ENCODE results near the gene ALK. TPM values are rescaled to one million over a fixed set of nuclear protein-coding genes. Genes with fewer than 3 reads are reported as not detected.

ALK gene
- total RNA-seq, 1 experiment from 2014 or later, result not detected

DNA sequence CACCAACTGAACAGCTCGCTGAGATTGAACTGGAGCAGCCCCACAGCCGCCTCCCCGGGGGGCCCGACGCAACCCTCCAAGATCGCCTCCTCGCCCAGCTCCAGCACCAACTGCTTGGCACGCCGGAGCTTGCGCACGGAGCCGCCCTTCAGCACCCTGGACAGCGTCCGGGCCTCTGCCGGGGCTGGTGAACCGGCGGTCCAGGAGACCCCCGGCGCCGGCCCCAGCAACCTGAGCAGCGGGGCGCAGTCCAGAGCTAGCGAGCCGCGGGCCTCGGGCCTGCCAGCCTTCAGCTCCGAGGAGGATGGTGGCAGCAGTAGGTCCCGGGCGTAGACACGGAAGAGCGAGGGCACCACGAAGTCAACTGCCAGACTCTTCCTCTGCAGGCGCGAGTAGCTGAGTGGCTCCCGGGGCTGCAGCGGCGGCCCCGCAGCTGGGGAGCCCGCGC is 1.2 kb downstream of the ALK start:
- peak; percentile 57 for DNase-seq
- no peak overlapping the region for H3K4me3 ChIP-seq
- no peaks in the 10 kb centered on the region for H3K36me3 ChIP-seq
- no peaks in the 10 kb centered on the region for H3K9me3 ChIP-seq
- peaks cover 18% of the 10 kb centered on the region for H3K27me3 ChIP-seq

DNA sequence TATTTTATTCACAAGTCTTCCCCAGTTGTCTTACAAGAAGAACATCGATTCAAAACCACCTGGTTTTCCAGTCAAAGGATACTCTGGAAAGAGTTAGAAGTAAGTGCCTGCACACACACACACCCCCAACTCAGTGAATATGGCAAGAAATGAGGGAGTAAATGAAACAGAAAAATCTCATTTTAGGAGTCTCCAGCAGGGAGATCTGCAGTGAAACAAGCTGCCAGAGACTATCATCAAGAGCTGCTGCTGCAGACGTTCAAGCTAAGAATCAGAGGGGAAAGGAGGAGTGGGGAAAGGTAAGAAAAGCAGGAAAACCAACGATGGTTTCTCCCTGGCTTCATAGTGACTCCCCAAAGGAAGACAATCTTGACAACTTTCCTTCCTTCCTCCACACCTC is 2.4 kb downstream of the ALK start:
- H3K9me3 ChIP-seq, result no peaks in the 10 kb centered on the region
- DNase-seq, result no peak
- peaks cover 18% of the 10 kb centered on the region for H3K27me3 ChIP-seq
- no peak overlapping the region for H3K4me3 ChIP-seq
- no peaks in the 10 kb centered on the region for H3K36me3 ChIP-seq

DNA sequence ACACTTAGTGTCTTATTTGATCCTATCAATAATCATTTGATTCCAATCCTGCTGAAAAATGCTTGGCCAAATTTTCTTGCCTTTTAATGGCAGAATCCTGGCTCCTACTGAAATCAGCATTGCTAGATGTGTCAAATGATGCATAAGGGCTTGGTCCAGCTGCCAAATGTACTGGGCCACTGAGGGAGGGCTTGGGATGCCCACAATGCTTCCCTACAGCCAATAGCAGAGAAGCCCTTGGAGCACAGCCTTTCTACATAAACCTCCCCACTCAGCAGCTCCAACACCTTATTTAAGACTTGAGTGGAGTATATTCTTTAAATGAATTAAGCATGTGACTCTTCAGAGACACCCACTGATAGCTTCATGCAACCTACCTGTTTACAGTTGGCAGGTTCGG is 3.6 kb downstream of the ALK start:
- Histone ChIP-seq H3K4me3 (no peak overlapping the region), H3K36me3 (no peaks in the 10 kb centered on the region), H3K9me3 (no peaks in the 10 kb centered on the region), H3K27me3 (peaks cover 18% of the 10 kb centered on the region)
- DNase-seq, result no peak

DNA sequence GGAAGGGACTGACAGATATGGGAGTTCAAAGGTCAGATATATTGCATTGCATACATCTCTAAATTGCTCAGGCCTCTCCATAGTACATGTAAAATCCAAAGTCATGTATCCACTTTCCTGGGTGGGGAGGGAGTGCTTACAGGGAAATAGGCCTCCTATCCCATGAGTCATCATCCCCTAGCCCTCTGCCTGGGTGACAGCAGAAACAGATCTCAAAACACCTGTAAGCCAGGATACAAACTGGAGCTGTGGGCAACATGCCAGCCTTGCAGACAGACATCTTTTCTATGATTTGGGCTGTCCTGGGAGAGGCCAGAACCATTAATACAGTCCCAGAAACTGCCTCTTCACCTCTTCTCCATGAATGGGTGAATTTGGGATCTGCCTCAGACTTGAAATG is 4.8 kb downstream of the ALK start:
- Histone ChIP-seq H3K27me3 (peaks cover 16% of the 10 kb centered on the region), H3K36me3 (no peaks in the 10 kb centered on the region), H3K9me3 (no peaks in the 10 kb centered on the region), H3K4me3 (no peak overlapping the region)
- DNase-seq, result no peak

DNA sequence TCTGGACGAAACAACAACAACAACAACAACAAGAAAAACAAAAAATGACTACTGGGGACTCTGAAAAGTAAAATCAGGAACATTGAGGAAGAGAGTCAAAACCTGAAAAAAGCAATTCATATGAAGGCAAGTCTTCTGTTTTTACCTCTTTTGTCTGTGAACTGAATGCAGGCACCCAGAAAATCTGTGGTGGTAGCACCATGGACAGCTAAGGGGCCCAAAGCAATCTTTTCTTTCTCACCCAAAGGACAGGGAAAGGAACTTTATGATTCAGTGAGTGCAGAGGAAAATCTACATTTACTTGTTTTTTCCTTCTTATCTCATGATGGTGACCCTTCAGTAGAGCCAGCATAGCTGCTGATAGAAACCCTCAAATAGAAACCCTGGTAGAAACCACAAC is 10.4 kb downstream of the ALK start:
- no peak for DNase-seq
- Histone ChIP-seq H3K4me3 (no peak overlapping the region), H3K27me3 (peaks cover 8% of the 10 kb centered on the region), H3K36me3 (no peaks in the 10 kb centered on the region), H3K9me3 (no peaks in the 10 kb centered on the region)

DNA sequence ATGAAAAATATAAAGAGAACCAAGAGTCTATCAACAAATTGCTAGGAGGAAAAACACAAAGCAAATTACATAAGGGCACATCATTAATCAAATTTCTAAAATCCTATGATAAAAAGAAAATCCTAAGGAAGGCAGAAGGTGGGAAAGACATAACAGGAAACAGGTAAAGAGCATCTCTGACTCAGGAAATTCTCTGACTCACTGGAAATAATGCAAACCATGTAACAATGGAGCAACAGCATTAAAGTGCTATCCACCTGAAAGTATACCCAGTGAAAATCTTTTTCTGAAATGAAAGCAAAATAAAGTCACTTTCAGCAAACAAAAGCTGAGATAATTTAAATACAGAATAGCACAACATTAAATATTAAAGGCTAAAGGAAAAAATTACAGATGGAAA is 10.9 kb downstream of the ALK start:
- no peak for DNase-seq
- no peaks in the 10 kb centered on the region for H3K9me3 ChIP-seq
- no peaks in the 10 kb centered on the region for H3K36me3 ChIP-seq
- no peak overlapping the region for H3K4me3 ChIP-seq
- peaks cover 9% of the 10 kb centered on the region for H3K27me3 ChIP-seq

DNA sequence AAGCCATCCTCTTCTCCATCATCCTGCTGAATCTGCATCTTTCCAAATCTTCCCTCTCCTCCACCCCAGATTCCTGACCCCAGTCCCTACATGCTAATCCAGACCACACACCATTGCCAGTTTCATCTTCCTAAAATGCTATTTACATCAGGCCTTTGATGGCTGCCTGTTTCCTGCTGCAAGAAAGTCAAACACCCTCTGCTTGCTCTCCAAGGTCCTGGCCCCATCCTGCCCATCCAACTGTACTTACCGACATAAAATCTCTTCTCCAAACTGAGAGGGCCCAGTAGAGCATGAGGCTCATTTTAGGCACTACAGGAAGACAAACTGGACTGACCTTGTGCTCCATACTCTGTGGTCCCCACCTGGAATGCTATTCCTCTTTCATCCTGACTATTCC is 19.0 kb downstream of the ALK start:
- H3K27me3 ChIP-seq, result peaks cover 11% of the 10 kb centered on the region; the same call in 1 of the 2 replicates
- H3K4me3 ChIP-seq, result no peak overlapping the region
- no peaks in the 10 kb centered on the region for H3K36me3 ChIP-seq
- no peak for DNase-seq
- no peaks in the 10 kb centered on the region for H3K9me3 ChIP-seq

DNA sequence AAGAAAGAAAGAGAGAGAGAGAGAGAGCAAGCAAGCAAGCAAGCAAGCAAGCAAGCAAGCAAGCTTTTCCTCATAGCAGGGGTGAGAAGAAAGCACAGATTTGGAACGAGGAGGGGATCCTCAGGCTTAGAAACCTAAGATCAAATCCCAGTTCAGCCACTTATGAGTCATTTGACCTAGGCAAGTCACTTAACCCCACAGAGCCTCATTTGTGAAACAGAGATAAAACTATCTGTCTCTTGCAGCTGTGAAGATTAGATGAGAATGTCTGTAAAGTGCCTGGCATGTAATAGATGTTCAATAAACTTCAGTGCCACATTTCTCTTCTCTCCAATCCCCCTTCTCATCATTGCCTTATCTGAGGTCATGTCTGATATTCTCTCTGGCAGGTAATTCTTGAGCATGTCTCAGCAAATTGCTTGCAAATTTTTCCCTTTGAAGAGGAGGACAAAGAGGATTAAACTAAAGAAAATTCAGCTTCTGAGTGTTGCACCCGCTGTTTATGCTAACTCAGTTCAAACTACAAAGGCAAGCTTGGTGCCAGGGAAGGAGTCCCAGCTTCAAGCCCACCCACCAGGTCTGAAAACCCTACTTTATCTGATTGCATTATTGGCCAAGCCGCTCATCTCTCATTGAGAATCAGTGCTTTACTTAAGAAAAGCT is 20.3 kb downstream of the ALK start:
- DNase-seq, result no peak
- H3K4me3 ChIP-seq, result no peak overlapping the region
- no peaks in the 10 kb centered on the region for H3K9me3 ChIP-seq
- no peaks in the 10 kb centered on the region for H3K36me3 ChIP-seq
- peaks cover 4% of the 10 kb centered on the region; the same call in 1 of the 2 replicates for H3K27me3 ChIP-seq

DNA sequence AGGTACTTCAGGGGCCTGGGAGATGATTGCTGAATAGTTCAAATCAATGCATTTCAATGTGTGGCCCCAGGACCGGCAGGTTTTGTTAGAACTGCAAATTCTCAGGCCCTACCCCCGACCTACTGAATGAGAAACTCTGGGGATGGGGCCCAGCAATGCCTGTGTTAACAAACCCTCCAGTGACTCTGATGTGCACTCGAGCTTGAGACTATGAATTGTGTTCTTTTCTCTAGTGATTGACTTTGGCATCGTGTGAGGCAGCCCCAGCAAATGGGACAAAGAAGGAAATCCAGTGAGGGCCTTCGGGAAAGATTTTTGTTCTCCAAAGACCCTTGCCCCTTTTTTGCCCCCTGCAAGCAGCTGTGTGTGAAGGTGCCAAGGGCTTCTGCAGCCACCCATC is 22.4 kb downstream of the ALK start:
- Histone ChIP-seq H3K27me3 (no peaks in the 10 kb centered on the region), H3K4me3 (no peak overlapping the region), H3K36me3 (no peaks in the 10 kb centered on the region), H3K9me3 (no peaks in the 10 kb centered on the region)
- DNase-seq, result no peak

DNA sequence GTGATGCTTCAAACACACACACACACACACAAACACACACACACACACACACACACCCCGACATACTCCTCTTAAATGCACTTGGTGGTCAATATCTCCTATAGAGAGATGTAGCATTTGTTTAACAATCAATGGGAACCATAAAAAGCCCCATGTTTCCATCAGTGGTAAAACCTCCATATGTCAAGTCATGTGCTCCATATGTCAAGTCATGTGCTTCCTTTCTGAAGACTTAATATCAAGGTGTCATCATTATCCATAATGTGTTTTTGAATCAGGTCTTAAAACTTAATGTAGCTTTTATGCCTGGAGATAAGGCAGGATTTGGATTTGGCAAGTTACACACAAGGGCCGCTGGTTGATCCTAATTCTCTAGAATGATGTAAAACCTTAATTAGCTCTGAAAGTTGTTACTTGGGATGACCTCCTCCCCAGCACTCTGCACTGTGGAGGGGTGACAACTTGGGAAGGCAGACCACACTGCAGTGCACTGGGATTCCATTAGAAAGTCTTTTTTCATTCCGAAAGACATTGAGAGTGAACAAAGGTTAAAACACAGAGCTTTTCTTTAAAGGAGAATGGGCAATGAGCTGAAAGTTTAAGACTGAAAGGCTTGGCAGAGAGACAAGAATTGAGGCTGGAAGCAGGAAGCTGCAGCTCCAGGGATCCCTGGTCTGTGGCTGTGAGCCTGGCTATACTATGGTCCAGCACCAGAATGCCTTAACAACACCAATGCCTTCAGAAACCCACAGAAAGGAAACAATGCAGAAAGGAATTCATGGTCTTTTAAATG is 26.4 kb downstream of the ALK start:
- no peaks in the 10 kb centered on the region for H3K27me3 ChIP-seq
- no peaks in the 10 kb centered on the region for H3K9me3 ChIP-seq
- DNase-seq, result peak; percentile 24
- H3K4me3 ChIP-seq, result no peak overlapping the region
- H3K36me3 ChIP-seq, result no peaks in the 10 kb centered on the region

DNA sequence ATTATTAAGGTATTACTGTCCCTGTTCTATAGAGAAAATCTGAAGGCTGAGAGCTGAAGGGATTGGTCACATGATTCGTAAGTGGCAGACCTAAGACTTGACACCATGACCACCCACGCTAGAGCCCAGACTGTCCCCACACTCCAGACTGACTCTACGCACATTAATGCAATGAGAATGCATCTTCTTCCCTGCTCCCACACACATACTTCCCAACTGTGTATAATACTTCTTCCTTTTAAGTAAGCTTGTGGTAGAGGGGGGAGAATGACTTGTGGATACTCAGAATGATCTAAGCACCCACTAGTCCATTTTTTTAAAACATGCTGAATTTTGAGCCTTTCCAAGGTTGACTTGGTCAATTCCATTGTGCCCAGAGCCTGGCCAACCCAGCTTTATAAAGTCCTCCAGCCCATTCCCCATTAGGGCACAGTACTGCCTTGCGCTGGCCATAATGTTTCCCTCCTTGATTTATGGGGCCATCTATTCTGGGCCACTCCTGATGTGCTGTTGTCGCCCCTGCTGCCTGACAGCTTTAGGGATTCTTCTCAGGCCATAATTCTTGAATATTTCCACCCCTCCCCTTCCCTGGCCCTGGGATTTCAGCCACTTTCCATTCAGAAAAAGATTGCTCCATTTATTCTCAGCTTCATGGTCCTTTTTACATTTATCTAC is 28.7 kb downstream of the ALK start:
- no peak overlapping the region for H3K4me3 ChIP-seq
- no peaks in the 10 kb centered on the region for H3K36me3 ChIP-seq
- DNase-seq, result no peak
- no peaks in the 10 kb centered on the region for H3K27me3 ChIP-seq
- no peaks in the 10 kb centered on the region for H3K9me3 ChIP-seq

DNA sequence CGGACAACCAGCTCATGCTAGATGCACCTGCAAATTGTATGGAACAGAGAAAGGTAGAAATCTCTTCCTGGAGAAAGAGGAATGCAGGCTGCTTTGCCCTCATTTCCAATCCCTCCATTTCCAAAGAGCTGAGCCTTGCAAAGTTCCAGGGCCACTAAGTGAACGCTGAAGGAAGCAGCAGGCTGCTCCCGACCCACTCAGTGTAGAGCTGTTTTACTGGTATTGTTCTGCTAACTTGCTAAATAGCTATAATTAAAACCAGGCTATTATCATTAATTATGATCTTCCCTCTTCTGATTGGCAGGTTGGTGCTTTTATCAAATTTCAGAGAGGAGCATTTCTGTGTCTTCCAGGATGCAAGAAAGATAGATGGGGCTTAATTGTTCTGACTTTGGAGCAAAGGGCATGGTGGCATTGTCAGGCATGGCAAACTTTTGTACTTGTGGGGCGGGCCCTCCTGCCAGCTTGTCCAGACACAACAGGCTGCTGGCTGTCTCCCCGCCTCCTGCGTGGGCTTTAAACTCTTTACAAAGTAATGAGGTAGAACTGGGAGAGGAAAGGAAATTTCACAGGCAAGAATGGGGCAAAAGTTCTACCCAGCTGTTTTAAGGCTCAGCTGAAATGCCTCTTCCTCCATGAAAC is 40.2 kb downstream of the ALK start:
- H3K4me3 ChIP-seq, result no peak overlapping the region
- DNase-seq, result no peak
- H3K9me3 ChIP-seq, result no peaks in the 10 kb centered on the region
- no peaks in the 10 kb centered on the region for H3K36me3 ChIP-seq
- no peaks in the 10 kb centered on the region for H3K27me3 ChIP-seq

DNA sequence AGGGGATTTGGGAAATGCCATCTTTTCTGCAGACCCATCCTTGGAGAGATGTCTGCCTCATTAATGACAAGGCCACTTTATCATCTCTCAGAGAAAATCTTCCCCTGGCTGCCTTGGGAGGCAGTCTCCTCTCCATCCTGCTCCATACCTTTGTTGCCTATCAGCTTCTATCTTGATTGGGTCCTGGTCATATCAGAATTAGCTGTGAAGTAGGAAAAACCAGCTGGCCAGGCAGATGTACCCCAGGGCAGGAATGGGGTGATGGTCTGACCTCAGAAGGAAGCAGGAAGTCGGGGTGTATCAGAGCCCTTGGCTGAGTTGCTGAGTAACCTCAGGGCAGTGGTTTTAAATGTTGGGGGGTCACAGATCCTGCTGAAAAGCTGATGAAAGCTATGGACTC is 41.3 kb downstream of the ALK start:
- no peak for DNase-seq
- H3K9me3 ChIP-seq, result no peaks in the 10 kb centered on the region
- no peaks in the 10 kb centered on the region for H3K36me3 ChIP-seq
- H3K4me3 ChIP-seq, result no peak overlapping the region
- no peaks in the 10 kb centered on the region for H3K27me3 ChIP-seq

DNA sequence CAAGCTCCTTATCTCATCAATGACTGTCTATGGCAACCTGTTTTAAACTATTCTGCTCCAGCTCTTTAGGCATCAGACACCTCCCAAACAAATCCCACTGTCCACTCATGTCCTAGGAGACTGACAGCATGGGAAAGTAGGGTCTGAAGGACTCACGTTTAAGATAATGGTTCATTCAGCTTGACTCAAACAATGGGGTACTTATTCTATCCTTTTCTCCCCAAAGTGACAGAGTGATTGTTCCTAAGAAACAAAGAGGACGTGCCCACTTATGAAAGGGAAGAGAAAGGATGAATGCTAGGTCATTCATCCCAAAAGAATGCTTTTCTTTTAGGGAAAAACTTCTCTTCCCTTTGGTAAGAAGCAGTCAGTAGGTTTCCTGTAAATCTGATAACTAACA is 41.9 kb downstream of the ALK start:
- Histone ChIP-seq H3K9me3 (no peaks in the 10 kb centered on the region), H3K4me3 (no peak overlapping the region), H3K27me3 (no peaks in the 10 kb centered on the region), H3K36me3 (no peaks in the 10 kb centered on the region)
- no peak for DNase-seq

DNA sequence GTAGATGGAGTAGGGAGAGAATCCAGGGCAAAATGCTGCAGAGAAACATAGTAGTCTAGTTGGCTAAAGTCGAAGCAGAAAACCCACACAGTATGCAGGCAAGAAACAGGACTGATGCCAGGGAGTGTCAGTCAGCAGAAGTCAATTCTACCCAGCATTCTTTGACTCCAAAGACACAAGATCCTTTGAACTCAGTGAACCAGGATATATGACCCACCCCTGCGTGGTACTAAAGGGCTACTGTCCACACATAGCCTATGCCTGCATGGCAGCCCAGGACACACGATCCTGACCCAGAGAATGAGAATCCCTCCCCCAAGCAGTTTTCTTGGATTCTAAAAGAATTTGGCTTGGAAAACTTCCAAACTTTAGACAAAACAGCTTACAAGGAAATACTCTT is 42.5 kb downstream of the ALK start:
- no peaks in the 10 kb centered on the region for H3K36me3 ChIP-seq
- H3K27me3 ChIP-seq, result no peaks in the 10 kb centered on the region
- no peaks in the 10 kb centered on the region for H3K9me3 ChIP-seq
- peak; percentile 69 for DNase-seq
- no peak overlapping the region for H3K4me3 ChIP-seq

DNA sequence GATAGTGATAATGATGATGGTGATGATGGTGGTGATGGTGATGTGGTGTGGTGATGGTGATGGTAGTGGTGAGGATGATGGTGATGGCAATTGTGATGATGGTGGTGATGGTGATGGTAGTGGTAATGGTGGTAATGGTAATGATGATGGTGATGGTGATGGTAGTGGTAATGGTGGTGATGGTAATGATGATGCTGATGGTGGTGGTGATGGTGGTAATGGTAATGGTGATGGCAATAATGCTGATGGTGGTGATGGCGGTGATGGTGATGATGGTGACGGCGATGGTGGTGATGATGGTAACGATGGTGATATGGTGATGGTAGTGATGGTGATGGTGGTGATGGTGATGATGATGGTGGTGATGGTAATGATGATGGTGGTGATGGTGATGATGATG is 45.0 kb downstream of the ALK start:
- H3K36me3 ChIP-seq, result no peaks in the 10 kb centered on the region
- DNase-seq, result no peak
- H3K27me3 ChIP-seq, result no peaks in the 10 kb centered on the region
- H3K9me3 ChIP-seq, result no peaks in the 10 kb centered on the region
- H3K4me3 ChIP-seq, result no peak overlapping the region

DNA sequence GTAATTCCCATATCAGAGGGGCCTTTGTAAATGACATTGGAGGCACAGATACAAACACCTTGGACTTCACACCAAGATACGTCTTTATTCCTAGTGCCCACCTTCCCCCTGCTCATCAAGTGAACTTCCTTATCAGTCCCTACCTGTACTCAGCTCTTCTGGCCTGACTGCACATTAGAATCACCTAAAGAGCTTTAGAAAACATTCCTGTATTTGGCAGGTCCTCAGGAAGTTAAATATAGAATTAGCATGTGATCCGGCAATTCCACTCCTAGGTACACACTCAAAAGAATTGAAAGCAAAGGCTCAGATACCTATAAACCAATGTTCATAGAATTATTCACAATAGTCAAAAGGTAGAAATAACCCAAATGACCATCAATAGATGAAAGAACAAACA is 46.6 kb downstream of the ALK start:
- H3K9me3 ChIP-seq, result no peaks in the 10 kb centered on the region
- DNase-seq, result no peak
- no peak overlapping the region for H3K4me3 ChIP-seq
- H3K27me3 ChIP-seq, result no peaks in the 10 kb centered on the region
- no peaks in the 10 kb centered on the region for H3K36me3 ChIP-seq

All from MG63 (cell line).